Stimulated activated memory B cell treated with anti-CD40 and anti-IgM and Interleukin-4, amounts not matched to agents 10 μg/mL and 1 μg/mL and 100 μg/mL, for 72 hours (primary cell): ENCODE results near the gene PRUNE1.

Experiments
- ATAC-seq: fragments of 150-1000 bp; cut with Tn5 transposase; 2 replicates; pipeline ENCODE4 v1.10.0; 2021
- H3K27ac Mint-ChIP-seq: one replicate; pipeline ENCODE4 v1.8.0; 2022; ENCODE audit warnings: mild to moderate bottlenecking, mixed read lengths
- H3K27me3 Mint-ChIP-seq: one replicate; pipeline ENCODE4 v1.8.0; 2022; ENCODE audit warnings: mixed read lengths
- H3K36me3 Mint-ChIP-seq: one replicate; pipeline ENCODE4 v1.8.0; 2022; ENCODE audit warnings: mixed read lengths
- H3K4me1 Mint-ChIP-seq: one replicate; pipeline ENCODE4 v1.8.0; 2022; ENCODE audit warnings: mixed read lengths
- H3K4me3 Mint-ChIP-seq: one replicate; pipeline ENCODE4 v1.8.0; 2022; ENCODE audit warnings: mild to moderate bottlenecking, moderate library complexity, mixed read lengths
- H3K9me3 Mint-ChIP-seq: one replicate; pipeline ENCODE4 v1.8.0; 2022; ENCODE audit warnings: mixed read lengths

PRUNE1 gene

DNA sequence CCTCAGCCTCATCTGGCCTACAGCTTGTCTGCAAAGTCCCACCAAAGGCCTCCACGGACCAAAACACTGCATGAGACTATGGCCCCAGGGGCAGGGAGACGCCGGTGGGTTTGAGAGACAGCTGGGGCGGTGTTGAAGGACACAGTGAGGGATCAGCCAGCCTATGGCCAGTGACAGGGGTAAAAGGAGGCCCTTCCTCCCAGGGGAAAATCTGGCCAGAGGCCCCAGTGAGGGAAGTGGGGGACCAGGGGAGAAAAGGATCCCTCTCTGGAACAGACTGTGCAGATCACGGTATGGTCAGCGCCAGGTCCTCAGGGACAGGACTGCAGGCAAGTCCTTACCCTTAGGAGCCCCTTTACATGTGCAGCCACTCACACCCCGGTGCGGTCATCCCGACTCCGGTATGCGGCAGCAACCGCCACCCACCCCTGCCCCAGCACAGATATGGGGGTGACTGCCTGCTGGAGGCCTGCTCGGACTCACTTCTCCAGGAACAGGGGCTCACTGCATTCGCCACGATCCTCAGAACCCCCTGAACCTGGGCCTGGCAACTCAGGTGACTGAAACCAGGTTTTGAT is 34.9 kb upstream of the PRUNE1 start:
- Mint-ChIP-seq H3K4me3 (peak overlapping the region; percentile 86), H3K27me3 (no peaks in the 10 kb centered on the region), H3K27ac (peak overlapping the region; percentile 82), H3K9me3 (no peaks in the 10 kb centered on the region), H3K4me1 (peaks cover 62% of the 10 kb centered on the region), H3K36me3 (peaks cover 8% of the 10 kb centered on the region)
- ATAC-seq = no peak

DNA sequence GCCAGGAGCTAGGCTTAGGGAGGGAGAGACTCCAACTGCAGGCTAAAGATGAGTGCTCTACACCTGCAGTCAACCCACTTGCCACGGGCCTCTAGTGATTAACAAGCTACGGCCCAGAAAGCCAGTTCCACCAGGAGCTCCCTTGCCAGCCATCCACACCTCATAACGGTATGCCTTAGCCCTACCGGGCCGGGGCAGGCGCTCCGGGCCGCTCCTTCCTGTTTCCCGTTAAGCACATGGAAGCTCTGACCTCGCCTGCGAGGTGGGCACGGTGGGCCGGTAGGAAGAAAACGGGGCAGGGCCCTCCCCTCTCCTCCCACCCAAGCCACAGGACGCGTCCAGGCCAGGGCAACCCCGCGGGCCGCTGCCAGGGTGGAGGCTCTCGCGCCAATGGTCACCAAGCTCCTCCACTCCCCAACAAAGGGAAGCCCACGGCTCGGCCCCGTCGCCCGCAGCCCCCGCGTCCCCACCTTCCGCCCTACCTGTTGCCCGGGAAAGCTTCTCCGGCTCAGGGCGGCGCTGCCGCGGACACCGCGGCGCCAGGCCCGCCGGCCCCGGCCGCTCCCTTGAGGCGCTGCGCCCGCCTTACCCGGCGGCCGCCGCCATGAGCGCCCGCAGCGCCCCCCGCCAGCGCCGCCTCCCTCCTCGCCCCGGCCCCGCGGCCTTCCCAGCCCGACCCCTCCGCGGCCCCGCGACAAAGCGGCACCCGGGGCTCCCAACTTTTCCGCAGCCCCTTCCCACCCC is 34.2 kb upstream of the PRUNE1 start:
- H3K4me3 Mint-ChIP-seq = peak overlapping the region; percentile 86
- ATAC-seq = peak; percentile 68

DNA sequence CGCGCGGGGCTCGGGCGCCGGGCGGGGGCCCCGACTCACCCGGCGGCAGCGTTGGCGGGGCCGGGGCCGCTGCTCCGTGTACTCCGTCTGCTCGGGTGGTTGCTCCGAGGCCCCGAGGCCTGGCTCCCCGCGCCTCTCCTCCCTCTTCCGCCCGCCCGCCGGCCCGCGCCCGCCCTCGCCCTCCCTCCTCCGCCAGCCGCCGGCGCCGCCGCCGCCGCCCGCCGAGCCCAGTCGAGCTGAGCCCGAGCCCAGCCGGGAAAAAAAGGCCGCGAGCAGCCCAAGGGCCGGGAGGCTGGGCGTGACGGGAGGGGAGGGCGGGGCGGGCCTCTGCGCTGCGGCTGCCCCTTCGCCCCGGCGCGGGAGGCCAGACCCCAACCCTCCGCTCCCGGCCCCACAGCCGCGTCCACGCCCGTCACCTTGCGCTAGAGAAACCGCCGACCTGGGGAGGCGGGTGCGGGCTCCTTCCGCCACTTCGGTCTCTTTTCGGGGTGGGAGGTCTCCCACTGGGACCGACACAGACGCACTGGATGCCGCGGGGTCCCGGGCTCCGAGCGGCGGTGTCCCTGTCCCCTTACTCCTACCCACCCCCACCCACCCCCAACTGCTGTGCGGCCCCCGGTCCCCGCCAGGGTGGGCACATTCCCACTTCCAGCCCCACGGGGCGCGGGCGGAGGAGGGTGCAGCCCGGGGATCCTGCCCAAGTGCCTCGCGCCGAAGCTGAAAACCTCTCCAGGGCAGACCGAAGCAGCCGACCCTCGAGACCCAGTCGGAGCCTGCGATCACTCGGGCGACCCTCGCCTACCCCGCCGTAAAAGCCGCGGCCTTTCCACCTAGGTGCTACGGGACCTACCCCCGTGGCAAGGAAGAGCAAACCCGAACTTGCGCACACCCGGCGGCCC is 33.4 kb upstream of the PRUNE1 start, which contains the start of gene CERS2:
TSS of gene CERS2 (minus strand) at position 256 of the 899 bp plus-strand sequence. CDS start 5,745 bp downstream, outside the sequence.
- Mint-ChIP-seq H3K4me3 (peak within 1 kb of the TSS; percentile 86), H3K4me1 (peaks cover 76% of the 10 kb centered on the region), H3K9me3 (no peaks in the 10 kb centered on the region), H3K36me3 (no peaks in the 10 kb centered on the region), H3K27ac (peak within 1 kb of the TSS; percentile 86), H3K27me3 (no peaks in the 10 kb centered on the region)
- peak; percentile 72 for ATAC-seq

More for the DNA sequence above, 34.2 kb upstream of the PRUNE1 start:
- Mint-ChIP-seq H3K4me1 (peaks cover 68% of the 10 kb centered on the region), H3K36me3 (peaks cover 2% of the 10 kb centered on the region), H3K27me3 (no peaks in the 10 kb centered on the region), H3K9me3 (no peaks in the 10 kb centered on the region), H3K27ac (peak overlapping the region; percentile 82)

DNA sequence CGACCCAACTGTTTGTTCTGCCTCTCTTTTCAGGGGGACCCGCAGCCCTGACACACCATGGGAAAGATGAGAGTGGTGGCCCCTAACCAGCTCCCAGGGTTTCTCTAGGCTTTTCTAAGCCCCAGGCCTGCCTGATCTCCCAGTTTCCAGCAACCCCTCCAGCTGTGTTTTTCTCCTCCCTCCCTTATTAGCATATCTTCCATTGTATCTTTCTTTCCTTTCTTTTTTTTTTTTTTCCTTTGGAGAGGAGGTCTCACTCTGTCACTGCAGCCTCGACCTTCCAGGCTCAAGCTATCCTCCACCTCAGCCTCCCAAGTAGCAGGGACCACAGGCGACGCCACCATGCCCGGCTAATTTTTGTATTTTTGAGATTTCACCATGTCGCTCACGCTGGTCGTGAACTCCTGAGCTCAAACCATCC is 31.8 kb upstream of the PRUNE1 start:
- H3K36me3 Mint-ChIP-seq = no peaks in the 10 kb centered on the region
- H3K9me3 Mint-ChIP-seq = no peaks in the 10 kb centered on the region
- no peaks in the 10 kb centered on the region for H3K27me3 Mint-ChIP-seq
- peaks cover 63% of the 10 kb centered on the region for H3K4me1 Mint-ChIP-seq
- H3K27ac Mint-ChIP-seq = peak overlapping the region; percentile 79
- peak overlapping the region; percentile 75 for H3K4me3 Mint-ChIP-seq
- no peak for ATAC-seq

DNA sequence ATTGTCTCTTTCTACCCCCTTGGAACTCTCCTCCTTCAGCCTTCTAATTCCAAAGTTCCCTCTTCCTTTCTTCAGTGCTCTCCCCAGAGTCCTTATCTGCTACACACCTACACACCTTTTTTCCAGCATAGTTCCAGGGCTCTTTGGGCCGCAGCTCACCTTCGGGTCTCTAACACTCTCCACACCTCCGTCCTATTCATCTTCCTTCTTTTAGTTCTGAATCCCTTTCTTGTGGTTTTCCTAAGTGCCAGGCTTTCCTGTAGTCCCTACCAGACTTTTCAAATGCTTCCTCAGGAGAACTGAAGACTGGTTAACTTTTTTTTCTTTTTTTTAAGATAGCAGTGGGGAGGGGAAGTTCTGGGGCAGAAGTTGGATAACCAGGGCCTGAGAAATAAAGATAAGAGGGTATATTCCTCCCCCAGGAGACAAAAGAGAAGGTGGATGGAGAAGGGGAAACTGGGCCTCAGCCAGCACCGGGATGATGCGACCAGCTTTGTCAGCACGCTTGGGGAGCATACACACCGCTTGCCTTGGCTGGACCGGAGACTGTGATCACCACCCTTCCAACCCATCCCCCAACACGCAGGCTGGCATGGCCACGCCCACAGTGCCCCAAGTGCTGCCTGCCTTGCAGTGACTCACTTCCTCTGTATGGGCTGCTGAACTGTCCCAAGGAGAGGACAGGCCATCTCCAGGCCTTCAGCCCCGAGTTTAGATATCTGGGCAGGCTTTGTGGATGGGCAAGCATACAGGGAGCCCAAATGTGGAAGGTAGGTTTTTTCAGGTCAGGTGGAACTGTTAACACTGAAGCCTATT is 31.2 kb upstream of the PRUNE1 start:
- peaks cover 56% of the 10 kb centered on the region for H3K4me1 Mint-ChIP-seq
- H3K36me3 Mint-ChIP-seq = no peaks in the 10 kb centered on the region
- H3K4me3 Mint-ChIP-seq = peak overlapping the region; percentile 75

DNA sequence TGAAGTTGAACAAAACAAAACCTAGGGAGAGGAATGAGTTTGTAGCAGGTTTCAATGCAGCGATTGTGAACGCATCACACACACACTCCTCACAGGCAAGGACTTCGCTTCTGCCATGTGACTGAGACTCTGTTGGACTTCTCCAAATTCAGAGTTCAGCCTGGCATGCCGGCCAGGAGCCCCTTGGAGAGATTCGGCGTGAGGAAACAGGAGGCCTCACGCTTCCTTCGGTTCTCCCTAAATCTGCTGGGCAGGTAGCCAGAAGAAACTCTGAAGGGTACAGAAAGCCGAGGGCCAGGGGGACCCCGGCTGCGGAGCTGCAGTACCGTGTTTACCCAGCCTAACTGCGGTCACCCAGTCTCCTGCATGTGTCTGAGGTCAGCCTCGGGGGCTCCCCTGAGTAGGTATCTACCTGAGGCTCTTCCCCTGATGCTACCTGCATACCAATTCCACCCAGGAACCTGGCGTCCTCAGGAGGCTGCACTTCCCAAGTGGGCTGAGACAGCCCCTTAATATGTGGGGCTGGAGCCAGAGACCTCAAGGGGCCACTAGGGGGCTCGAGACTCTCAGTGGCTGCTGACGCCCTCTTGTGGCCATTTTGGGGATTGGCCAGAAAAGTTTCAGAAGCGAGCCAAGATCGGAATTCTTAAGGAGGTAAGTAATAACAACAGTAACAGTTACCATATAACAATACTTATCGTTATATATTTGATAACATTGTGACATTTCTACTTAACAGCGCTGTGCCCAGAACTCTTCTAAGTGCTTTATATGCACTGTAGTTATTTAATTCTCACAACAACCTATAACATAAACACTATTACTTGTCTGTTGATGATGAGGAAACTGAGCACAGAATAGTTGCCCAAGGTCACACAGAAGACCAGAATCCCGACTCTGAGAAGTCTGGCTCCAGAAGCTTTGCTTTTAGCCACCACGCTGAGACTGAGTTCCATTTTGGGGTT is 28.9 kb upstream of the PRUNE1 start:
- H3K9me3 Mint-ChIP-seq = no peaks in the 10 kb centered on the region
- peaks cover 38% of the 10 kb centered on the region for H3K4me1 Mint-ChIP-seq
- no peaks in the 10 kb centered on the region for H3K27me3 Mint-ChIP-seq
- ATAC-seq = peak; percentile 72
- no peaks in the 10 kb centered on the region for H3K36me3 Mint-ChIP-seq
- peak overlapping the region; percentile 73 for H3K27ac Mint-ChIP-seq
- peak overlapping the region; percentile 73 for H3K4me3 Mint-ChIP-seq

More for the DNA sequence above, 31.2 kb upstream of the PRUNE1 start:
- no peaks in the 10 kb centered on the region for H3K9me3 Mint-ChIP-seq
- no peaks in the 10 kb centered on the region for H3K27me3 Mint-ChIP-seq
- peak overlapping the region; percentile 79 for H3K27ac Mint-ChIP-seq
- peak; percentile 66 for ATAC-seq

DNA sequence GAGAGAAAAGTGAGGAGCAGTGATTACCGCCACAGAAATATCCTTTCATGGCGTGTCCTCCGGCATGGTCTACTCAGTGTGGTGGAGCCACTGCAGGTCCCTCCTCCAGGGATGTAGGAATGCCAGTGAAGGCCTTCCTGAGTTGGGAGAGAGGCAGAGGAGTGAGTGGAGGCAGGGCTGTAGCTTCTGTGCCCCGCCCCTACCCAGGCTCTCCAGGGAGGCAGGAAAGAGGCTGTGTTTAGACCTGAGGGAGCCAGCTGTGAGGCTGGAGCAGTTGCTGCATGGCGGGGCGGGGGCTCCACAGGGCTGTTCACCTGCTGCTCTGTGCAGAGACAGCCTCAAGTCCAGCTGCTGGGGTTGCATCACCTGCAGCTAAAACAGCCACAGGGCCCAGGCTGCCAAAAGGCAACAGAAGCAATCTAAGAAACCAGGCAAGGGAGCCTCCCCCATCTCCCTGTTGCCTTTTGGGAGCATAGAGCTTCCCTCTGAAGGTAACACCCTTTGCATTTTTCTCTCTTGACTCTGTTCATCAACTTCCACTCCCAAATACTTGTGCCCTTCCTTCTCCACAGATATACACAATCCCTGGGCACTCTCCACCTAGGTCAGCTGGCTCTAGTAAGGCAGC is 27.0 kb upstream of the PRUNE1 start:
- H3K27ac Mint-ChIP-seq = no peak overlapping the region
- no peaks in the 10 kb centered on the region for H3K27me3 Mint-ChIP-seq
- H3K4me3 Mint-ChIP-seq = no peak overlapping the region
- H3K4me1 Mint-ChIP-seq = peaks cover 29% of the 10 kb centered on the region
- H3K36me3 Mint-ChIP-seq = no peaks in the 10 kb centered on the region
- no peaks in the 10 kb centered on the region for H3K9me3 Mint-ChIP-seq
- ATAC-seq = no peak

DNA sequence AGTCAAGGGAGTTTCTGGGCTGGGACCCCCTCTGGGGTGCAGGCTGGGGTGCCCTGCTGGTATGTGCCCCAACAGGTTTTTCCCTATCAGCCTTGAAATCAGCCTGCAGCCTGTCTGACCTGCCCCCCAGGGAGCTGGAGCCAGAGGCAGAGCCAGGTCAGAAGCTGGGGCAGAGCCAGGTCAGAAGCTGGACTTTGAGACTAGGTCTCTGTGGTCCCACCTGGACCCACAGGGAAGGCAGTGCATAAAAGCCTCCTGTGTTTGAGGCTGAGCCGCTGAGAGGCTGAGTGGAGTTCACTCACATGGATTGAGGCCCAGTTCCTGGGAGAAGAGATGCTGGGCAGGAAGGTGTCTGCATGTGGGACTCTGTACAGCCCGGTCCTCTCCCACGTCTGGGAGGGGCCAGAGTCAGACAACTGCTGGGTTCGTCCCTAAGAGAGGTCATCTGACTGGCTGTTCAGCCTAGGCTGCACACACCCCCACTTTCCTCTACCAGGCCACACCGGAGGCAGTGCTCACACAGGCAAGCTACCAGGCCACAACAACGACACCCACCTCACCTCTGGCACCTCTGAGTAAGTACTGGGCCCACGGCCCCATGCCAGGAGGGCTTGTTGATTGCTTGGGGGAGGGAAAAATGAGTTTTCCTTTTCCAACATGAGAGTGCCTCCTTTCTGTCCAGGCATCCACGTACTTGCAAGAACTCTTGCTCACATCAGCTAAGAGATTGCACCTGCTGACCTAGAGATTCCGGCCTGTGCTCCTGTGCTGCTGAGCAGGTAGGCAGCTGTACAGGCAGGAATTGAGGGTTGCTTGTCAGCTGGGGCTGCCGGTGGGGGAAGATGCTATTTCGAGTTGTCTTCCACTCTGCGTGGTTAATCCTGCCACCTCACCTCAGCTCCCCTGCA is 26.2 kb upstream of the PRUNE1 start, which contains the start of gene ANXA9:
TSS of gene ANXA9 (plus strand) at position 488 of the 908 bp plus-strand sequence. CDS start 814 bp downstream, outside the sequence.
- H3K36me3 Mint-ChIP-seq = no peaks in the 10 kb centered on the region
- no peaks in the 10 kb centered on the region for H3K9me3 Mint-ChIP-seq
- ATAC-seq = peak; percentile 9
- peaks cover 21% of the 10 kb centered on the region for H3K4me1 Mint-ChIP-seq
- H3K27me3 Mint-ChIP-seq = no peaks in the 10 kb centered on the region
- H3K4me3 Mint-ChIP-seq = no peak within 1 kb of the TSS
- H3K27ac Mint-ChIP-seq = no peak within 1 kb of the TSS

DNA sequence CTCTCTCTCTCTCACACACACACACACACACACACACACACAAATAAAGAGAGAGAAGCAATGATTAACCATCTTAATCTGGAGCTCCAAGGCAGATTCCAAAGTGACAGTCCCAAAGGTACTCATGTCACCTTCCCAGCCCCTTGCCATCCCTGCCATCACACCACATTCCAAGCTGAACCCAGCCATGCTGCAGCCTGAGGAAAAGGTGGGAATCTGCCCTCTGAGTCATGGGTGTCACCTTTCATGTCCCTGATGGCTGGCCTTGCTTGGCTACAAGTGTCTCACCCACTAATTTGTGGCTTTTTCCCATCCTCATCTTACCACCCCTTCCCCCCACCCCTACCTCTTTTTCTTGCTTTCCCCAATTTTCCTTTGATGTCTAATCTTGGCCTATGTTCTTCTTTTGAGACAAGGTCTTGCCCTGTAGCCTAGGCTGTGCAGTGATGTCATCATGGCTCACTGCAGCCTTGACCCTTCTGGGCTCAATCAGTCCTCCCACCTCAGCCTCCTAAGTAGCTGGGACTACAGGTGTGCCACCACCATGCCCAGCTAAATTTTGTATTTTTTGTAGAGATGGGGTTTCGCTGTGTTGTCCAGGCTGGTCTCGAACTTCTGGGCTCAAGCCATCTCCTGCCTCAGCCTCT is 22.9 kb upstream of the PRUNE1 start:
- H3K27me3 Mint-ChIP-seq = no peaks in the 10 kb centered on the region
- no peak overlapping the region for H3K4me3 Mint-ChIP-seq
- no peaks in the 10 kb centered on the region for H3K4me1 Mint-ChIP-seq
- H3K27ac Mint-ChIP-seq = no peak overlapping the region
- H3K36me3 Mint-ChIP-seq = no peaks in the 10 kb centered on the region
- no peaks in the 10 kb centered on the region for H3K9me3 Mint-ChIP-seq
- ATAC-seq = no peak

DNA sequence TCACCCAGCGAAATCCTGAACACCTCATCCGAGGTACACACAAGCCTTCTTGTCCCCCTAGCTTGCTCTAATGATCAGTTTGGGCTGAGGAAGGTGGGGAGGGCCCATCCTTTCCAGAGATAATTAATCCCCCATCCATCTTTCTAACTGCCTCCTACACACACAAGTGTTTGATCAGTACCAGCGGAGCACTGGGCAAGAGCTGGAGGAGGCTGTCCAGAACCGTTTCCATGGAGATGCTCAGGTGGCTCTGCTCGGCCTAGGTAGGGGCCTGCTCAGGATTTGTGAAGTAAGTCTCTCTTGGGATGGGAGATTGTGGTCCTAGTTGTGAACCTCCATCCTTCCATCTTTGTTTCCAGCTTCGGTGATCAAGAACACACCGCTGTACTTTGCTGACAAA is 20.3 kb upstream of the PRUNE1 start:
- no peak for ATAC-seq
- Mint-ChIP-seq H3K27me3 (no peaks in the 10 kb centered on the region), H3K9me3 (no peaks in the 10 kb centered on the region), H3K36me3 (no peaks in the 10 kb centered on the region), H3K4me3 (no peak overlapping the region), H3K27ac (no peak overlapping the region), H3K4me1 (no peaks in the 10 kb centered on the region)

DNA sequence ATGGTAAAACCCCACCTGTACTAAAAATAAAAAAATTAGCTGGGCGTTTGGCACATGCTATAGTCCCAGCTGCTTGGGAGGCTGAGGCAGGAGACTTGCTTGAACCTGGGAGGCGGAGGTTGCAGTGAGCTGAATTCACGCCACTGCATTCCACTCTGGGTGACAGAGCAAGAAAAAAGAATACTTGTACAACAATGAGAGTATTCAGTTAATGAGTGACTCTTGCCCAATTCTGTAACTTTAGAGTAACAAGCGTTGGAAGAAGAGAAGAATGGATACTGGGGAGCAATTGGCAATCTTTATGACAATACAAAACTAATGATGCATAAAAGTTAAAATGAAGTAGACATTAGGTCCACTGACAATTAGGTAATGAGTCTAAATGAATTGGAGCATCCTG is 15.6 kb upstream of the PRUNE1 start:
- Mint-ChIP-seq H3K27ac (no peak overlapping the region), H3K27me3 (no peaks in the 10 kb centered on the region), H3K4me3 (no peak overlapping the region)

DNA sequence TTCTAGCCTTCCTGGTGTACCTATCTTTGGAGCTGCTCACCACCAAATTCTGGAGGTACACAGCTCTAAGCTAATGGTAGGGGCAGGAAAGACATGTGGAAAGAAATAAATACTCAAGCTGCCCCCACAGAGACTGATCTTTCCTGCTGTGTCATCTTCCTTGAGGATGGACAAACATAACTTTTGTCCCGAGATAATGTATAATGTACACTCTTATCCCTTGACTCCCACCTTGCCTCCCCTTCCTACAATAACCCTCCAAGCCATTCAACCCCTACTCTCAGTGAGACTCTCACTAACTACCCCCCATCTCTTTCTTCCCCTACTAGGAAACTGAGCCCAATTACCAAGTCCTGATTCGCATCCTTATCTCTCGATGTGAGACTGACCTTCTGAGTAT is 14.0 kb upstream of the PRUNE1 start:
- H3K27ac Mint-ChIP-seq = no peak overlapping the region
- H3K36me3 Mint-ChIP-seq = peaks cover 10% of the 10 kb centered on the region
- peaks cover 6% of the 10 kb centered on the region for H3K4me1 Mint-ChIP-seq
- ATAC-seq = no peak
- no peak overlapping the region for H3K4me3 Mint-ChIP-seq
- H3K9me3 Mint-ChIP-seq = no peaks in the 10 kb centered on the region
- no peaks in the 10 kb centered on the region for H3K27me3 Mint-ChIP-seq

More for the DNA sequence above, 15.6 kb upstream of the PRUNE1 start:
- peaks cover 10% of the 10 kb centered on the region for H3K36me3 Mint-ChIP-seq
- no peaks in the 10 kb centered on the region for H3K9me3 Mint-ChIP-seq
- no peak for ATAC-seq
- peaks cover 6% of the 10 kb centered on the region for H3K4me1 Mint-ChIP-seq
